Endodermal cell (in vitro differentiated cells): ENCODE data around the gene PSAPL1. TPM values are rescaled to one million over a fixed set of nuclear protein-coding genes. Genes with fewer than 3 reads are reported as not detected.
A peak's percentile ranks its signal among the peaks of the same experiment; 100 is the strongest.

ENCODE experiments used
- DNase-seq: peaks from one replicate; pipeline ENCODE4 v3.0.0-alpha.2; 2017
- H3K27ac ChIP-seq: 2 replicates; pipeline ENCODE4 v1.5.1; 2013; ENCODE audit warnings: mild to moderate bottlenecking, low read depth, low read length, moderate library complexity
- H3K27me3 ChIP-seq: 2 replicates; pipeline ENCODE4 v1.6.1; 2013; ENCODE audit warnings: mild to moderate bottlenecking, low read length, moderate library complexity; ENCODE audit not compliant: insufficient read depth, control insufficient read depth, poor library complexity, severe bottlenecking
- H3K36me3 ChIP-seq: 2 replicates; pipeline ENCODE4 v1.7.0; 2013; ENCODE audit warnings: mild to moderate bottlenecking, low read length, moderate library complexity; ENCODE audit not compliant: control insufficient read depth, insufficient read depth
- H3K4me1 ChIP-seq: one replicate; pipeline ENCODE4 v1.7.0; 2013; ENCODE audit warnings: low read length; ENCODE audit not compliant: control insufficient read depth, insufficient read depth
- H3K4me3 ChIP-seq: 2 replicates; pipeline ENCODE4 v1.5.1; 2013; ENCODE audit warnings: mild to moderate bottlenecking, low read length, moderate library complexity
- H3K9ac ChIP-seq: 2 replicates; pipeline ENCODE4 v1.6.1; 2013; ENCODE audit warnings: mild to moderate bottlenecking, low read length, moderate library complexity; ENCODE audit not compliant: poor library complexity, severe bottlenecking; ENCODE audit errors: extremely low read depth
- H3K9me3 ChIP-seq: 2 replicates; pipeline ENCODE4 v1.6.1; 2013; ENCODE audit warnings: mild to moderate bottlenecking, low read length, moderate library complexity; ENCODE audit not compliant: control insufficient read depth
- H3K27ac Mint-ChIP-seq: 2 replicates; pipeline ENCODE4 v1.8.0; 2020; ENCODE audit warnings: mixed read lengths
- H3K27me3 Mint-ChIP-seq: 2 replicates; pipeline ENCODE4 v1.8.0; 2021; ENCODE audit warnings: mild to moderate bottlenecking, mixed read lengths; ENCODE audit not compliant: insufficient read depth
- H3K36me3 Mint-ChIP-seq: 2 replicates; pipeline ENCODE4 v1.8.0; 2020; ENCODE audit warnings: low read depth, mixed read lengths
- H3K4me1 Mint-ChIP-seq: 2 replicates; pipeline ENCODE4 v1.8.0; 2020; ENCODE audit warnings: mixed read lengths
- H3K4me3 Mint-ChIP-seq: 2 replicates; pipeline ENCODE4 v1.8.0; 2020; ENCODE audit warnings: mild to moderate bottlenecking, moderate library complexity, mixed read lengths
- H3K9me3 Mint-ChIP-seq: 2 replicates; pipeline ENCODE4 v1.8.0; 2020; ENCODE audit warnings: mild to moderate bottlenecking, mixed read lengths
- WGBS, 2 experiments: methylation state at CpG; one replicate each; pipeline versions ENCODE4 v1.1.5 to v1.1.7; 2013; ENCODE audit warnings: missing lambda C conversion rate in 2 of 2, mixed read lengths in 1 of 2; ENCODE audit not compliant: insufficient coverage in 1 of 2, insufficient read length in 1 of 2; 5-methylcytosine and 5-hydroxymethylcytosine counted together
- total RNA-seq, 2 donors: library from RNA; stranded (reverse); fragmentation: NEBNext Ultra II Directional in 1 of 2; extraction: Animal tissue kit (Norgen Biotek cat#: 25700) in 1 of 2; gene quantifications; 2 replicates in 1 of 2; 3 replicates in 1 of 2; pipeline ENCODE4 v1.2.1, GENCODE V29; 2021
- TF ChIP-seq, protein P1 (sequence below): fragments of 200-600 bp; sonication (generic); conservative IDR thresholded peaks from 2 replicates; pipeline ENCODE4 v1.5.0; 2021; ENCODE audit warnings: antibody characterized with exemption, mild to moderate bottlenecking

The PSAPL1 gene
- total RNA-seq, 2 donors from 2014 or later, result 0.13 to 0.24 TPM

DNA sequence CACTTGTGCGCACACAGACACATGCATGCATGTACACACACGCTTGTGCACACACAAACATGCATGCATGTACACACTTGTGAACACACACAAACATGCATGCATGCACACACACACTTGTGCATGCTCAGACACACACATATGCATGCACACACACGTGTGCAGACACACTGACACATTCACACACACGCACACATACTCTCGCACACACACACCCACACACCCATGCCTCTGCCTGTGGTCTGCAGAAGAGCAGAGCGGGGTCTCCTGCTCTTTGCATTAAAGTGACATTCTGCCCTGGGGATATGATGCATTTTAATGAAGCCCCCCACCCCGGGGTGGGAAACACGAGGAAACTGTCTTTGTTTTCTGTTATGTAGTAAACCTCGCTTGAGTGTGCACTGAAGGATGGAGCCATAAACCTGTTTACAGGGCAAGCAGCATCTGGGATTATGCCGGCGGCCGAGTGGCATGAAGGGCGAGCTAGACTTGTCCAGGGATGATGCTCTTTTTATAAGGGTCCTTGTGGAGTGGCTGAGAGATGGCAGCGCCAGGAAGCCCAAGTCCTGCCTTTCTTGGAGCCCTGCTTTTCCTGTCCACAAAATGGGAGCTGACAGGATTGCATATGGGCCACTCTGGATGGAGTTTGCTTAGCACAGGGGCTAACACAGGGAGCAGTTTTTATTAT, 17.8 kb downstream of the PSAPL1 start:
- no peaks in the 10 kb centered on the region for H3K9me3 ChIP-seq
- 91 to 95% methylated on average over 14 of the region's 14 CpGs for WGBS, 2 experiments
- H3K36me3 ChIP-seq, result no peaks in the 10 kb centered on the region
- H3K9me3 Mint-ChIP-seq, result peaks cover 6% of the 10 kb centered on the region
- H3K27ac Mint-ChIP-seq, result no peak overlapping the region
- no peak overlapping the region for H3K4me3 ChIP-seq
- peaks cover 7% of the 10 kb centered on the region for H3K4me1 ChIP-seq
- no peak overlapping the region for H3K27ac ChIP-seq
- peaks cover 20% of the 10 kb centered on the region for H3K4me1 Mint-ChIP-seq
- no peaks in the 10 kb centered on the region for H3K27me3 ChIP-seq
- H3K4me3 Mint-ChIP-seq, result no peak overlapping the region
- H3K36me3 Mint-ChIP-seq, result no peaks in the 10 kb centered on the region
- no peak overlapping the region for H3K9ac ChIP-seq
- TF ChIP-seq, protein P1, sequence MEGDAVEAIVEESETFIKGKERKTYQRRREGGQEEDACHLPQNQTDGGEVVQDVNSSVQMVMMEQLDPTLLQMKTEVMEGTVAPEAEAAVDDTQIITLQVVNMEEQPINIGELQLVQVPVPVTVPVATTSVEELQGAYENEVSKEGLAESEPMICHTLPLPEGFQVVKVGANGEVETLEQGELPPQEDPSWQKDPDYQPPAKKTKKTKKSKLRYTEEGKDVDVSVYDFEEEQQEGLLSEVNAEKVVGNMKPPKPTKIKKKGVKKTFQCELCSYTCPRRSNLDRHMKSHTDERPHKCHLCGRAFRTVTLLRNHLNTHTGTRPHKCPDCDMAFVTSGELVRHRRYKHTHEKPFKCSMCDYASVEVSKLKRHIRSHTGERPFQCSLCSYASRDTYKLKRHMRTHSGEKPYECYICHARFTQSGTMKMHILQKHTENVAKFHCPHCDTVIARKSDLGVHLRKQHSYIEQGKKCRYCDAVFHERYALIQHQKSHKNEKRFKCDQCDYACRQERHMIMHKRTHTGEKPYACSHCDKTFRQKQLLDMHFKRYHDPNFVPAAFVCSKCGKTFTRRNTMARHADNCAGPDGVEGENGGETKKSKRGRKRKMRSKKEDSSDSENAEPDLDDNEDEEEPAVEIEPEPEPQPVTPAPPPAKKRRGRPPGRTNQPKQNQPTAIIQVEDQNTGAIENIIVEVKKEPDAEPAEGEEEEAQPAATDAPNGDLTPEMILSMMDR, result no peak
- peak; percentile 20 for DNase-seq
- peaks cover 56% of the 10 kb centered on the region for H3K27me3 Mint-ChIP-seq

DNA sequence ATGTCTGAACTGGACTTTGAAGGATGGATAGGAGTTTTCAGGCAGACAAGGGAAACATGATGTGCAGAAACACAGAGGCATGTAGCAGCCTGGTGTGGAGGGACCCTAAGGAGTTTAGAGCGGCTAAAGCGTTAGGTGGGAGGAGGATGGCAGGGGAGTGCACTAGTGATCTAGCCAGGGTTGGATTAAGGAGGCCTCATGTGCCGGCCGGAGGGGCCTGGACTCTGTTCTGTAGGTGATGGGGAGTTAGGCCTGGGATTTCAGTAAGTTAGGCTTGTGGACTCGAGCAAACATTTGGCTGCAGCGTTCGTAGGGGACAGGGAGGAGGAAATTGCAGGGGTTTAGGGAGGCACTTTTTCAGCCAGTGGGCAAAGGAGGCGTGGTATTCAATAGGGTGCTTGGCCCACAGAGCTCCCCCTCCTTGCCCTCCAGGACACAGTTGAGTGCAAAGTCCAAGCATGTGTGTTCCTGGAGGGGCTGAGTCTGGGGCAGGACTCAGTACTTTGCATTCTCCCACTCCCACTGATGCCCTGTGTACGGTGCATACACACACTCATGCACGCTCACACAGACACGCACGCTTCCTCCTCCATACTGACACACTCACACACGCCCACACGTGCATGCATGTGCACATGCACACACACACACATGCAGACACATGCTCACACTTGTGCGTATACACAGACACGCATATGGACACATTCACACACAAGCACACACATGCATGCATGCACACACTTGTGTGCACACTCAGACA, 18.6 kb downstream of the PSAPL1 start:
- no peaks in the 10 kb centered on the region for H3K36me3 Mint-ChIP-seq
- Histone ChIP-seq H3K9me3 (no peaks in the 10 kb centered on the region), H3K9ac (no peak overlapping the region), H3K27me3 (no peaks in the 10 kb centered on the region), H3K4me1 (peaks cover 7% of the 10 kb centered on the region), H3K4me3 (no peak overlapping the region), H3K27ac (no peak overlapping the region), H3K36me3 (no peaks in the 10 kb centered on the region)
- H3K27me3 Mint-ChIP-seq, result peaks cover 64% of the 10 kb centered on the region
- H3K4me1 Mint-ChIP-seq, result peaks cover 20% of the 10 kb centered on the region
- WGBS, 2 experiments, result 85 to 91% methylated on average over 10 to 16 of the region's 16 CpGs
- peak; percentile 35 for DNase-seq
- H3K9me3 Mint-ChIP-seq, result peaks cover 6% of the 10 kb centered on the region
- H3K27ac Mint-ChIP-seq, result no peak overlapping the region
- TF ChIP-seq, protein P1, result no peak
- H3K4me3 Mint-ChIP-seq, result no peak overlapping the region

DNA sequence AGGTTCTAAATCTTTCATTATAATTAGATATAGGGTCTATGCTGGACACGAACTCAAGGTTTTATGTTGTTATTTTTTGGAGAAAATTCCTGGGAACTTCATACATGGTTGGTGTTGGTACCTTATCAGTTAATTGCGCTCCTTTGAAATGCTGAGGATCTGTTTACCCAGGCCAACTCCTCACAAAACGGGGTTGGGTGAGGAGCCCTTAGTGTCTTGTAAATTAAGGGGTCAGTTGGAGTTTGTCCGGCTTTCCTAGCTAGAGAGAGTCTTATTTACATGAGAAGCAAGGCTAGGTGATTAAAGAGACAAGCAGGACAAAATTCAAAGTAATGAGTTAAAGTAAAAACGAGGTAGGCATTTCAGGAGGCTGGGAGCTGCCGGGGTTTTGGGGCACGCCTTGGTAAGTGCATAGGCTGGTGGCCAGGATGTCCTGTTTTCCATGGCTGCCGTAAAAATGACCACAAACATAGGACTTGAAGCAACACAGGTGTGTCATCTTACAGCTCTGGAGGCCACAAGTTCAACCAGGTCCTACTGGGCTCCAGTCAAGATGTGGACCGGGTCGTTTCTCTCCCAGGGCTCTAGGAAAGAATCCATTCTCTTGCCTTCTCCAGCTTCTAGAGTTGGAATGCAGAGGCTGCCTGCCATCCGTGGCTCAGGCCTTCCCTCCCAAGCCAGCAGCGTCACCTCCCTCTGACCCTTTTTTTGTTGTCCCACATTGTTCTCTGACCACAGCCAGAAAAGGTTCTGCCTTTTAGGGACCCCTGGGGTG, 19.8 kb downstream of the PSAPL1 start:
- no peak overlapping the region for H3K4me3 ChIP-seq
- Mint-ChIP-seq H3K9me3 (peaks cover 6% of the 10 kb centered on the region), H3K36me3 (no peaks in the 10 kb centered on the region), H3K4me3 (no peak overlapping the region), H3K4me1 (peaks cover 24% of the 10 kb centered on the region), H3K27ac (no peak overlapping the region), H3K27me3 (peaks cover 62% of the 10 kb centered on the region)
- H3K4me1 ChIP-seq, result peaks cover 7% of the 10 kb centered on the region
- no peaks in the 10 kb centered on the region for H3K27me3 ChIP-seq
- no peaks in the 10 kb centered on the region for H3K9me3 ChIP-seq
- no peak overlapping the region for H3K9ac ChIP-seq
- no peak overlapping the region for H3K27ac ChIP-seq
- H3K36me3 ChIP-seq, result no peaks in the 10 kb centered on the region
- TF ChIP-seq, protein P1, result no peak
- DNase-seq, result peak; percentile 56
- 29 to 46% methylated on average over 8 to 12 of the region's 12 CpGs for WGBS, 2 experiments
